DND-41 (cell line): ENCODE data around the gene KCNAB1.

Experiments
- ATAC-seq: fragments of 200-7000 bp; cut with Tn5 transposase; 3 replicates; pipeline ENCODE4 v1.9.1; 2021; ENCODE audit warnings: low read depth; ENCODE audit not compliant: insufficient read depth
- DNase-seq: peaks from one replicate; pipeline ENCODE4 v3.0.0-alpha.2; 2020
- H2AFZ ChIP-seq: 2 replicates; pipeline ENCODE4 v1.6.0; 2012; ENCODE audit warnings: low read depth, low read length
- H3K27ac ChIP-seq: 2 replicates; pipeline ENCODE4 v1.5.1; 2012; ENCODE audit warnings: low read length, inconsistent platforms
- H3K27me3 ChIP-seq: fragments of 200-600 bp; sonication (generic); 2 replicates; pipeline ENCODE4 v1.6.0; 2012; ENCODE audit warnings: low read length, mild to moderate bottlenecking, inconsistent platforms; ENCODE audit not compliant: insufficient read depth, poor library complexity
- H3K36me3 ChIP-seq: 2 replicates; pipeline ENCODE4 v1.5.1; 2012; ENCODE audit warnings: low read length, inconsistent platforms; ENCODE audit not compliant: insufficient read depth
- H3K4me1 ChIP-seq: 2 replicates; pipeline ENCODE4 v1.5.1; 2012; ENCODE audit warnings: mild to moderate bottlenecking, low read length; ENCODE audit not compliant: insufficient read depth
- H3K4me2 ChIP-seq: 2 replicates; pipeline ENCODE4 v1.6.0; 2012; ENCODE audit warnings: mild to moderate bottlenecking, moderate library complexity, low read length, inconsistent platforms; ENCODE audit not compliant: insufficient read depth
- H3K4me3 ChIP-seq, 2 experiments: fragments of 200-600 bp in 1 of 2; shearing (Covaris generic) in 1 of 2; 2 replicates each; pipeline ENCODE4 v1.5.1; 2012 to 2016; ENCODE audit warnings: inconsistent platforms in 2 of 2, low read length in 2 of 2, mild to moderate bottlenecking in 2 of 2, low read depth in 1 of 2, moderate library complexity in 1 of 2
- H3K79me2 ChIP-seq: 2 replicates; pipeline ENCODE4 v1.6.0; 2012; ENCODE audit warnings: low read length, inconsistent platforms; ENCODE audit not compliant: insufficient read depth
- H3K9ac ChIP-seq: 2 replicates; pipeline ENCODE4 v1.6.0; 2012; ENCODE audit warnings: low read depth, mild to moderate bottlenecking, inconsistent platforms, low read length, moderate library complexity
- H3K9me3 ChIP-seq: 2 replicates; pipeline ENCODE4 v1.5.1; 2012; ENCODE audit warnings: low read length, moderate library complexity, mild to moderate bottlenecking, inconsistent platforms; ENCODE audit not compliant: insufficient read depth, severe bottlenecking
- H4K20me1 ChIP-seq: 2 replicates; pipeline ENCODE4 v1.6.0; 2012; ENCODE audit warnings: low read length; ENCODE audit not compliant: insufficient read depth
- EZH2 ChIP-seq: IDR thresholded peaks from 3 replicates; pipeline ENCODE4 v1.6.1; 2012; ENCODE audit warnings: borderline replicate concordance, low read depth, mild to moderate bottlenecking, moderate library complexity, low read length, inconsistent platforms; ENCODE audit not compliant: severe bottlenecking
- TF ChIP-seq, protein P1 (sequence below): IDR thresholded peaks from 2 replicates; pipeline ENCODE4 v1.5.1; 2012; ENCODE audit warnings: borderline replicate concordance, low read length, moderate library complexity, mild to moderate bottlenecking; ENCODE audit not compliant: poor library complexity, severe bottlenecking; ENCODE audit errors: extremely low read depth

Gene KCNAB1

GRCh38 chr3:156483961-156484787 is 363.8 kb downstream of the KCNAB1 start:
- no peaks in the 10 kb centered on the region for H3K27me3 ChIP-seq
- H3K9me3 ChIP-seq: no peaks in the 10 kb centered on the region
- peaks cover 32% of the 10 kb centered on the region for H3K4me1 ChIP-seq
- peak overlapping the region; percentile 86 for H3K27ac ChIP-seq
- H3K79me2 ChIP-seq: no peaks in the 10 kb centered on the region
- peak; percentile 93 for ATAC-seq
- H3K4me2 ChIP-seq: peak overlapping the region; percentile 70
- DNase-seq: peak; percentile 65
- H2AFZ ChIP-seq: peak overlapping the region; percentile 75
- no peak for TF ChIP-seq EZH2
- TF ChIP-seq, protein P1, sequence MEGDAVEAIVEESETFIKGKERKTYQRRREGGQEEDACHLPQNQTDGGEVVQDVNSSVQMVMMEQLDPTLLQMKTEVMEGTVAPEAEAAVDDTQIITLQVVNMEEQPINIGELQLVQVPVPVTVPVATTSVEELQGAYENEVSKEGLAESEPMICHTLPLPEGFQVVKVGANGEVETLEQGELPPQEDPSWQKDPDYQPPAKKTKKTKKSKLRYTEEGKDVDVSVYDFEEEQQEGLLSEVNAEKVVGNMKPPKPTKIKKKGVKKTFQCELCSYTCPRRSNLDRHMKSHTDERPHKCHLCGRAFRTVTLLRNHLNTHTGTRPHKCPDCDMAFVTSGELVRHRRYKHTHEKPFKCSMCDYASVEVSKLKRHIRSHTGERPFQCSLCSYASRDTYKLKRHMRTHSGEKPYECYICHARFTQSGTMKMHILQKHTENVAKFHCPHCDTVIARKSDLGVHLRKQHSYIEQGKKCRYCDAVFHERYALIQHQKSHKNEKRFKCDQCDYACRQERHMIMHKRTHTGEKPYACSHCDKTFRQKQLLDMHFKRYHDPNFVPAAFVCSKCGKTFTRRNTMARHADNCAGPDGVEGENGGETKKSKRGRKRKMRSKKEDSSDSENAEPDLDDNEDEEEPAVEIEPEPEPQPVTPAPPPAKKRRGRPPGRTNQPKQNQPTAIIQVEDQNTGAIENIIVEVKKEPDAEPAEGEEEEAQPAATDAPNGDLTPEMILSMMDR: no peak
- peak overlapping the region; percentile 43 for H3K9ac ChIP-seq
- H3K36me3 ChIP-seq: no peaks in the 10 kb centered on the region
- no peaks in the 10 kb centered on the region for H4K20me1 ChIP-seq
- H3K4me3 ChIP-seq: peak overlapping the region in 1 of 2 experiments; percentile 54; a peak in 2 of 4 replicates

DNA sequence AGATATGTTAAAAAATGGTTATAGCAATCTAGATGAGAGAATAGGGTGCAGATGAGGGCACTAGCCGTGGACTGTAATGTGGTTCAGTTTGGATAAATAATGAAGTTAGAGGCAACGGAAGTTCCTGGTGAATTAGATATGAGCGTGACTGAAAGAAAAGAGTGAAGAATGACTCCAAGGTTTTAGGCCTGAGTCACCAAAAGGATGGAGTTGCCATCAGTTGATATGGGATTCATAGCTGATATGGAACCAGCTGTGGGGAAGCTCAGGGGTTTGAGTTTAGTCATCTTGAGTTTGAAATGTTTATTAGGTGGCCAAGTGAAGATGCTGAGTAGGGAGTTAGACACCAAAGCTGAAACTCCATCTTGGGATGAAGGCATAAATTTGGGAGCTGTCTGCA is 368.4 kb downstream of the KCNAB1 start:
- no peak for ATAC-seq
- no peak overlapping the region for H3K4me2 ChIP-seq
- no peak for DNase-seq
- H4K20me1 ChIP-seq: no peaks in the 10 kb centered on the region
- H3K9ac ChIP-seq: no peak overlapping the region
- H3K27me3 ChIP-seq: peaks cover 2% of the 10 kb centered on the region
- no peaks in the 10 kb centered on the region for H3K9me3 ChIP-seq
- H3K36me3 ChIP-seq: no peaks in the 10 kb centered on the region
- no peaks in the 10 kb centered on the region for H3K79me2 ChIP-seq
- TF ChIP-seq, protein P1: no peak
- no peak for TF ChIP-seq EZH2
- H2AFZ ChIP-seq: no peak overlapping the region
- peaks cover 18% of the 10 kb centered on the region for H3K4me1 ChIP-seq
- H3K27ac ChIP-seq: no peak overlapping the region
- H3K4me3 ChIP-seq: no peak overlapping the region

- ATAC-seq (no peak), DNase-seq (no peak)
- Histone ChIP-seq H3K9ac (no peak overlapping the region), H3K4me2 (no peak overlapping the region), H3K79me2 (no peaks in the 10 kb centered on the region), H3K9me3 (no peaks in the 10 kb centered on the region), H3K4me3 (no peak overlapping the region), H2AFZ (no peak overlapping the region), H3K27me3 (peaks cover 2% of the 10 kb centered on the region), H3K4me1 (peaks cover 11% of the 10 kb centered on the region), H3K36me3 (no peaks in the 10 kb centered on the region), H3K27ac (no peak overlapping the region), H4K20me1 (no peaks in the 10 kb centered on the region)
- TF ChIP-seq EZH2: no peak
- TF ChIP-seq, protein P1: no peak
Measured at GRCh38 chr3:156489462-156489911, 369.1 kb downstream of the KCNAB1 start.

DNA sequence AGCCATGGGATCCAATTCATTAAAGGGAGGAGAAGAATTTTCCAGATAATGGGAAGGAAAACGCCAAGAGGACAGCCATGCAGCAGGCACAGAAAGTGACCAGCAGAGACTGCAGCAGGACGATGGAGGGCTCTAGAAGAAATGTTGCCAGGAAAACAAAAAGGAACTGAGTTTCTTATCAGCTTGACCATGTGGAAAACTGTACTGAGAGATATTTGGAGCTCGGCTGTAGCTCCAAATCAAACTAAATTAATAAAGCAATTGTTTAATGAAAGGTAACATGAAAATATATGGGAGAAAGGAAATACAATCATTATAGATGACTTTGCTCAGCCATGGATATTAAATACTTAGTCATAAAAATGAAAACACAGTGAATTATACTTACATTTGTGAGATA is 370.8 kb downstream of the KCNAB1 start:
- no peak overlapping the region for H2AFZ ChIP-seq
- no peak overlapping the region for H3K27ac ChIP-seq
- DNase-seq: no peak
- no peak overlapping the region for H3K4me2 ChIP-seq
- no peaks in the 10 kb centered on the region for H4K20me1 ChIP-seq
- H3K36me3 ChIP-seq: no peaks in the 10 kb centered on the region
- peaks cover 2% of the 10 kb centered on the region for H3K27me3 ChIP-seq
- H3K9ac ChIP-seq: no peak overlapping the region
- TF ChIP-seq, protein P1: no peak
- no peak for TF ChIP-seq EZH2
- H3K79me2 ChIP-seq: no peaks in the 10 kb centered on the region
- H3K4me3 ChIP-seq: no peak overlapping the region
- H3K9me3 ChIP-seq: no peaks in the 10 kb centered on the region
- no peak for ATAC-seq
- H3K4me1 ChIP-seq: no peaks in the 10 kb centered on the region
